ENCODE results near the gene TNFAIP8L1.

TNFAIP8L1 gene

GRCh38 chr19:4613254-4613751 lies 26.0 kb upstream of the TNFAIP8L1 start:
- no peak for DNase-seq

GRCh38 chr19:4618019-4618418 lies 21.3 kb upstream of the TNFAIP8L1 start:
- no peak for DNase-seq

GRCh38 chr19:4619668-4620294 lies 19.5 kb upstream of the TNFAIP8L1 start:
- DNase-seq: no peak

GRCh38 chr19:4620675-4621074 lies 18.6 kb upstream of the TNFAIP8L1 start:
- DNase-seq: no peak

- no peak for DNase-seq
Observed at GRCh38 chr19:4622695-4623421, 16.5 kb upstream of the TNFAIP8L1 start.

- DNase-seq: no peak
Observed at GRCh38 chr19:4624301-4624700, 15.0 kb upstream of the TNFAIP8L1 start.

- peak; percentile 52 for DNase-seq
Observed at GRCh38 chr19:4624733-4625362, 14.5 kb upstream of the TNFAIP8L1 start.

GRCh38 chr19:4633140-4633967 lies 6.0 kb upstream of the TNFAIP8L1 start:
- DNase-seq: peak; percentile 84

GRCh38 chr19:4635754-4636116 lies 3.6 kb upstream of the TNFAIP8L1 start:
- DNase-seq: no peak

GRCh38 chr19:4636151-4636717 lies 3.1 kb upstream of the TNFAIP8L1 start:
- DNase-seq: peak; percentile 68

- no peak for DNase-seq
Observed at GRCh38 chr19:4636761-4637160, 2.6 kb upstream of the TNFAIP8L1 start.

GRCh38 chr19:4638317-4638716 lies 999 bp upstream of the TNFAIP8L1 start:
- no peak for DNase-seq

GRCh38 chr19:4639531-4640246 lies 373 bp downstream of the TNFAIP8L1 start:
- DNase-seq: no peak

GRCh38 chr19:4640247-4641000 lies 1.1 kb downstream of the TNFAIP8L1 start:
- peak; percentile 43 for DNase-seq

GRCh38 chr19:4641132-4641531 lies 1.8 kb downstream of the TNFAIP8L1 start:
- no peak for DNase-seq

GRCh38 chr19:4642625-4643024 lies 3.3 kb downstream of the TNFAIP8L1 start:
- no peak for DNase-seq

GRCh38 chr19:4645718-4646117 lies 6.4 kb downstream of the TNFAIP8L1 start:
- no peak for DNase-seq

GRCh38 chr19:4647676-4648644 lies 8.6 kb downstream of the TNFAIP8L1 start:
- no peak for DNase-seq

- DNase-seq: no peak
Observed at GRCh38 chr19:4649392-4650047, 10.2 kb downstream of the TNFAIP8L1 start.

- no peak for DNase-seq
Observed at GRCh38 chr19:4650159-4650558, 10.8 kb downstream of the TNFAIP8L1 start.
